H1 (cell line): Measurements from ENCODE around the gene NAXD. TPM values are rescaled to one million over a fixed set of nuclear protein-coding genes. Genes with fewer than 3 reads are reported as not detected.

Source experiments
- ASH2L ChIP-seq: fragments of 200-600, 300-600 bp; sonication (generic); IDR thresholded peaks from one replicate; pipeline ENCODE4 v1.7.1; 2017; ENCODE audit warnings: low read length
- CBX5 ChIP-seq: fragments of 300-800, 300-1000 bp; sonication (generic); IDR thresholded peaks from 2 replicates; pipeline ENCODE4 v1.7.1; 2016; ENCODE audit warnings: antibody characterized with exemption, low read length, low read depth
- CBX8 ChIP-seq: fragments of 300-800, 300-1000 bp; sonication (generic); IDR thresholded peaks from 2 replicates; pipeline ENCODE4 v1.7.1; 2016; ENCODE audit warnings: low read depth, low read length, borderline replicate concordance
- CREB1 ChIP-seq: IDR thresholded peaks from 2 replicates; pipeline ENCODE4 v1.6.1; 2012; ENCODE audit warnings: inconsistent platforms
- MAFK ChIP-seq: IDR thresholded peaks from 2 replicates; pipeline ENCODE4 v1.6.1; 2012; ENCODE audit warnings: low read depth, mild to moderate bottlenecking, improper control_type of control experiment, low read length
- RBBP5 ChIP-seq: IDR thresholded peaks from 2 replicates; pipeline ENCODE4 v1.7.1; 2012; ENCODE audit warnings: low read depth, mild to moderate bottlenecking, inconsistent platforms, low read length, moderate library complexity, borderline replicate concordance
- SUZ12 ChIP-seq: fragments of 200-600 bp; sonication (generic); IDR thresholded peaks from 2 replicates; pipeline ENCODE4 v1.6.1; 2012; ENCODE audit warnings: mild to moderate bottlenecking, inconsistent platforms, low read length, moderate library complexity, mixed read lengths
- polyA plus RNA-seq, 7 experiments: library from polyadenylated mRNA; depleted of rRNA in 3 of 7; stranded (reverse) in 5 of 7; unstranded in 2 of 7; fragments of >200 nt in 5 of 7; fragments of 200-250 nt in 2 of 7; gene quantifications; 1 replicate in 5 of 7; 2 replicates in 1 of 7; 4 replicates in 1 of 7; pipeline versions ENCODE4 v1.2.1 to v1.2.3, GENCODE V29; 2011 to 2013; ENCODE audit warnings: missing spikeins in 2 of 7, mixed read lengths in 2 of 7
- total RNA-seq: library from RNA; stranded (reverse); fragmentation: NEBNext Ultra II Directional; extraction: Animal tissue kit (Norgen Biotek cat#: 25700); gene quantifications from 2 replicates; pipeline ENCODE4 v1.2.1, GENCODE V29; 2021
- TF ChIP-seq, protein P1 (sequence below): fragments of 300-600 bp; sonication (generic); IDR thresholded peaks from 2 replicates; pipeline ENCODE4 v1.7.1; 2012; ENCODE audit warnings: low read length, moderate library complexity, mild to moderate bottlenecking, inconsistent platforms; ENCODE audit not compliant: insufficient replicate concordance
- TF ChIP-seq, protein P2 (sequence below): IDR thresholded peaks from 2 replicates; pipeline ENCODE4 v1.6.1; 2012; ENCODE audit warnings: inconsistent platforms

NAXD gene
- total and polyA plus RNA-seq, 2 of the 8 experiments (the other 6 are each of a cell fraction or from before 2014, with no cell fraction given), result 25.4 to 35.5 TPM

DNA sequence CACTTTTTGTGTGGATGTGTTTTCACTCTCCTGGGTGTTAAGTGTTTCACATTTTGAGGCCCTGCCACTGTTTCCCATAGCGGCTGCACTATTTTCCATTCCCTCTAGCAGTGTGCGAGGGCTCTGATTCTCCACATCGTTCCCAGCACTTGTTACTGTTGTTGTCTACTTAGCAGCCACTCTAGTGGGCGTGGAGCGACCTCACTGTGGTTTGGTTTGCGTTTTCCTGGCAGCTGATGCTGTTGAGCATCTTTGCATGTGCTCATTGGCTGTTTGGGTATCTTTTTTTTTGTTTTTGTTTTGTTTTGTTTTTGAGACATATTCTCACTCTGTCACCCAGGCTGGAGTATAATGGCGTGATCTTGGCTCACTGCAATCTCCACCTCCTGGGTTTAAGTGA, 14.4 kb downstream of the NAXD start (continued):
- TF ChIP-seq, protein P1, sequence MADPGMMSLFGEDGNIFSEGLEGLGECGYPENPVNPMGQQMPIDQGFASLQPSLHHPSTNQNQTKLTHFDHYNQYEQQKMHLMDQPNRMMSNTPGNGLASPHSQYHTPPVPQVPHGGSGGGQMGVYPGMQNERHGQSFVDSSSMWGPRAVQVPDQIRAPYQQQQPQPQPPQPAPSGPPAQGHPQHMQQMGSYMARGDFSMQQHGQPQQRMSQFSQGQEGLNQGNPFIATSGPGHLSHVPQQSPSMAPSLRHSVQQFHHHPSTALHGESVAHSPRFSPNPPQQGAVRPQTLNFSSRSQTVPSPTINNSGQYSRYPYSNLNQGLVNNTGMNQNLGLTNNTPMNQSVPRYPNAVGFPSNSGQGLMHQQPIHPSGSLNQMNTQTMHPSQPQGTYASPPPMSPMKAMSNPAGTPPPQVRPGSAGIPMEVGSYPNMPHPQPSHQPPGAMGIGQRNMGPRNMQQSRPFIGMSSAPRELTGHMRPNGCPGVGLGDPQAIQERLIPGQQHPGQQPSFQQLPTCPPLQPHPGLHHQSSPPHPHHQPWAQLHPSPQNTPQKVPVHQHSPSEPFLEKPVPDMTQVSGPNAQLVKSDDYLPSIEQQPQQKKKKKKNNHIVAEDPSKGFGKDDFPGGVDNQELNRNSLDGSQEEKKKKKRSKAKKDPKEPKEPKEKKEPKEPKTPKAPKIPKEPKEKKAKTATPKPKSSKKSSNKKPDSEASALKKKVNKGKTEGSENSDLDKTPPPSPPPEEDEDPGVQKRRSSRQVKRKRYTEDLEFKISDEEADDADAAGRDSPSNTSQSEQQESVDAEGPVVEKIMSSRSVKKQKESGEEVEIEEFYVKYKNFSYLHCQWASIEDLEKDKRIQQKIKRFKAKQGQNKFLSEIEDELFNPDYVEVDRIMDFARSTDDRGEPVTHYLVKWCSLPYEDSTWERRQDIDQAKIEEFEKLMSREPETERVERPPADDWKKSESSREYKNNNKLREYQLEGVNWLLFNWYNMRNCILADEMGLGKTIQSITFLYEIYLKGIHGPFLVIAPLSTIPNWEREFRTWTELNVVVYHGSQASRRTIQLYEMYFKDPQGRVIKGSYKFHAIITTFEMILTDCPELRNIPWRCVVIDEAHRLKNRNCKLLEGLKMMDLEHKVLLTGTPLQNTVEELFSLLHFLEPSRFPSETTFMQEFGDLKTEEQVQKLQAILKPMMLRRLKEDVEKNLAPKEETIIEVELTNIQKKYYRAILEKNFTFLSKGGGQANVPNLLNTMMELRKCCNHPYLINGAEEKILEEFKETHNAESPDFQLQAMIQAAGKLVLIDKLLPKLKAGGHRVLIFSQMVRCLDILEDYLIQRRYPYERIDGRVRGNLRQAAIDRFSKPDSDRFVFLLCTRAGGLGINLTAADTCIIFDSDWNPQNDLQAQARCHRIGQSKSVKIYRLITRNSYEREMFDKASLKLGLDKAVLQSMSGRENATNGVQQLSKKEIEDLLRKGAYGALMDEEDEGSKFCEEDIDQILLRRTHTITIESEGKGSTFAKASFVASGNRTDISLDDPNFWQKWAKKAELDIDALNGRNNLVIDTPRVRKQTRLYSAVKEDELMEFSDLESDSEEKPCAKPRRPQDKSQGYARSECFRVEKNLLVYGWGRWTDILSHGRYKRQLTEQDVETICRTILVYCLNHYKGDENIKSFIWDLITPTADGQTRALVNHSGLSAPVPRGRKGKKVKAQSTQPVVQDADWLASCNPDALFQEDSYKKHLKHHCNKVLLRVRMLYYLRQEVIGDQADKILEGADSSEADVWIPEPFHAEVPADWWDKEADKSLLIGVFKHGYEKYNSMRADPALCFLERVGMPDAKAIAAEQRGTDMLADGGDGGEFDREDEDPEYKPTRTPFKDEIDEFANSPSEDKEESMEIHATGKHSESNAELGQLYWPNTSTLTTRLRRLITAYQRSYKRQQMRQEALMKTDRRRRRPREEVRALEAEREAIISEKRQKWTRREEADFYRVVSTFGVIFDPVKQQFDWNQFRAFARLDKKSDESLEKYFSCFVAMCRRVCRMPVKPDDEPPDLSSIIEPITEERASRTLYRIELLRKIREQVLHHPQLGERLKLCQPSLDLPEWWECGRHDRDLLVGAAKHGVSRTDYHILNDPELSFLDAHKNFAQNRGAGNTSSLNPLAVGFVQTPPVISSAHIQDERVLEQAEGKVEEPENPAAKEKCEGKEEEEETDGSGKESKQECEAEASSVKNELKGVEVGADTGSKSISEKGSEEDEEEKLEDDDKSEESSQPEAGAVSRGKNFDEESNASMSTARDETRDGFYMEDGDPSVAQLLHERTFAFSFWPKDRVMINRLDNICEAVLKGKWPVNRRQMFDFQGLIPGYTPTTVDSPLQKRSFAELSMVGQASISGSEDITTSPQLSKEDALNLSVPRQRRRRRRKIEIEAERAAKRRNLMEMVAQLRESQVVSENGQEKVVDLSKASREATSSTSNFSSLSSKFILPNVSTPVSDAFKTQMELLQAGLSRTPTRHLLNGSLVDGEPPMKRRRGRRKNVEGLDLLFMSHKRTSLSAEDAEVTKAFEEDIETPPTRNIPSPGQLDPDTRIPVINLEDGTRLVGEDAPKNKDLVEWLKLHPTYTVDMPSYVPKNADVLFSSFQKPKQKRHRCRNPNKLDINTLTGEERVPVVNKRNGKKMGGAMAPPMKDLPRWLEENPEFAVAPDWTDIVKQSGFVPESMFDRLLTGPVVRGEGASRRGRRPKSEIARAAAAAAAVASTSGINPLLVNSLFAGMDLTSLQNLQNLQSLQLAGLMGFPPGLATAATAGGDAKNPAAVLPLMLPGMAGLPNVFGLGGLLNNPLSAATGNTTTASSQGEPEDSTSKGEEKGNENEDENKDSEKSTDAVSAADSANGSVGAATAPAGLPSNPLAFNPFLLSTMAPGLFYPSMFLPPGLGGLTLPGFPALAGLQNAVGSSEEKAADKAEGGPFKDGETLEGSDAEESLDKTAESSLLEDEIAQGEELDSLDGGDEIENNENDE, result no peak
- TF ChIP-seq CREB1, result no peak
- no peak for TF ChIP-seq CBX8
- TF ChIP-seq CBX5, result no peak
- no peak for TF ChIP-seq MAFK
- TF ChIP-seq, protein P2, sequence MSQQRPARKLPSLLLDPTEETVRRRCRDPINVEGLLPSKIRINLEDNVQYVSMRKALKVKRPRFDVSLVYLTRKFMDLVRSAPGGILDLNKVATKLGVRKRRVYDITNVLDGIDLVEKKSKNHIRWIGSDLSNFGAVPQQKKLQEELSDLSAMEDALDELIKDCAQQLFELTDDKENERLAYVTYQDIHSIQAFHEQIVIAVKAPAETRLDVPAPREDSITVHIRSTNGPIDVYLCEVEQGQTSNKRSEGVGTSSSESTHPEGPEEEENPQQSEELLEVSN, result no peak
- TF ChIP-seq SUZ12, result no peak
- TF ChIP-seq RBBP5, result no peak
- TF ChIP-seq ASH2L, result no peak
